ENCODE data around the gene LRBA.
"Not testable (repeated sequence)": the region's sequence is repeated elsewhere in the genome, so short reads cannot be mapped to it uniquely, and the experiment has no call there.

Gene LRBA

GRCh38 chr4:150570862-150571261 lies 444.2 kb downstream of the LRBA start:
- no peak for FAIRE-seq
- no peak for DNase-seq (ENCODE audit: insufficient read length)
- TF ChIP-seq TAF1 (IDR thresholded peaks at IDR 0.05; ENCODE audit: borderline replicate concordance, low read depth, low read length) (no peak), POLR2AphosphoS5 (IDR thresholded peaks at IDR 0.05; ENCODE audit: low read depth, low read length) (no peak), POLR2A (IDR thresholded peaks at IDR 0.05; ENCODE audit: low read depth, low read length) (no peak)

GRCh38 chr4:150569998-150570535 lies 445.0 kb downstream of the LRBA start:
- TF ChIP-seq POLR2AphosphoS5 (IDR thresholded peaks at IDR 0.05; ENCODE audit: low read depth, low read length) (no peak), TAF1 (IDR thresholded peaks at IDR 0.05; ENCODE audit: borderline replicate concordance, low read depth, low read length) (no peak), POLR2A (IDR thresholded peaks at IDR 0.05; ENCODE audit: low read depth, low read length) (no peak)
- no peak for DNase-seq (ENCODE audit: insufficient read length)
- no peak for FAIRE-seq

GRCh38 chr4:150569384-150569987 lies 445.6 kb downstream of the LRBA start:
- FAIRE-seq (no peak), DNase-seq (ENCODE audit: insufficient read length) (no peak)
- TF ChIP-seq POLR2A (IDR thresholded peaks at IDR 0.05; ENCODE audit: low read depth, low read length) (no peak), POLR2AphosphoS5 (IDR thresholded peaks at IDR 0.05; ENCODE audit: low read depth, low read length) (no peak), TAF1 (IDR thresholded peaks at IDR 0.05; ENCODE audit: borderline replicate concordance, low read depth, low read length) (no peak)

GRCh38 chr4:150567070-150567469 lies 448.0 kb downstream of the LRBA start:
- no peak for DNase-seq (ENCODE audit: insufficient read length)
- FAIRE-seq = no peak

GRCh38 chr4:150564967-150565366 lies 450.1 kb downstream of the LRBA start:
- FAIRE-seq = not testable (repeated sequence)

More at GRCh38 chr4:150567070-150567469, 448.0 kb downstream of the LRBA start:
- TF ChIP-seq TAF1 (IDR thresholded peaks at IDR 0.05; ENCODE audit: borderline replicate concordance, low read depth, low read length) (no peak), POLR2A (IDR thresholded peaks at IDR 0.05; ENCODE audit: low read depth, low read length) (no peak), POLR2AphosphoS5 (IDR thresholded peaks at IDR 0.05; ENCODE audit: low read depth, low read length) (no peak)

GRCh38 chr4:150562751-150563150 lies 452.3 kb downstream of the LRBA start:
- no peak for TF ChIP-seq POLR2AphosphoS5 (IDR thresholded peaks at IDR 0.05; ENCODE audit: low read depth, low read length)
- TF ChIP-seq TAF1 (IDR thresholded peaks at IDR 0.05; ENCODE audit: borderline replicate concordance, low read depth, low read length) = no peak
- TF ChIP-seq POLR2A (IDR thresholded peaks at IDR 0.05; ENCODE audit: low read depth, low read length) = no peak
- DNase-seq (ENCODE audit: insufficient read length) (no peak), FAIRE-seq (no peak)

More at GRCh38 chr4:150564967-150565366, 450.1 kb downstream of the LRBA start:
- not testable (repeated sequence) for DNase-seq (ENCODE audit: insufficient read length)

GRCh38 chr4:150562250-150562649 lies 452.8 kb downstream of the LRBA start:
- FAIRE-seq = peak; percentile 27
- TF ChIP-seq TAF1 (IDR thresholded peaks at IDR 0.05; ENCODE audit: borderline replicate concordance, low read depth, low read length) = no peak
- TF ChIP-seq POLR2A (IDR thresholded peaks at IDR 0.05; ENCODE audit: low read depth, low read length) = no peak
- no peak for TF ChIP-seq POLR2AphosphoS5 (IDR thresholded peaks at IDR 0.05; ENCODE audit: low read depth, low read length)
- DNase-seq (ENCODE audit: insufficient read length) = no peak

- no peak for FAIRE-seq
- no peak for TF ChIP-seq TAF1 (IDR thresholded peaks at IDR 0.05; ENCODE audit: borderline replicate concordance, low read depth, low read length)
- TF ChIP-seq POLR2AphosphoS5 (IDR thresholded peaks at IDR 0.05; ENCODE audit: low read depth, low read length) = no peak
- no peak for TF ChIP-seq POLR2A (IDR thresholded peaks at IDR 0.05; ENCODE audit: low read depth, low read length)
- no peak for DNase-seq (ENCODE audit: insufficient read length)
These were observed 453.8 kb downstream of the LRBA start for GRCh38 chr4:150561143-150561737.

- DNase-seq (ENCODE audit: insufficient read length); FAIRE-seq: not testable (repeated sequence)
These were observed 457.3 kb downstream of the LRBA start for GRCh38 chr4:150557811-150558210.

GRCh38 chr4:150547154-150547838 lies 467.8 kb downstream of the LRBA start:
- FAIRE-seq (no peak), DNase-seq (ENCODE audit: insufficient read length) (no peak)
- TF ChIP-seq TAF1 (IDR thresholded peaks at IDR 0.05; ENCODE audit: borderline replicate concordance, low read depth, low read length) (no peak), POLR2AphosphoS5 (IDR thresholded peaks at IDR 0.05; ENCODE audit: low read depth, low read length) (no peak), POLR2A (IDR thresholded peaks at IDR 0.05; ENCODE audit: low read depth, low read length) (no peak)

GRCh38 chr4:150546286-150546685 lies 468.8 kb downstream of the LRBA start:
- no peak for DNase-seq (ENCODE audit: insufficient read length)

GRCh38 chr4:150543042-150543441 lies 472.0 kb downstream of the LRBA start:
- no peak for DNase-seq (ENCODE audit: insufficient read length)
- FAIRE-seq = peak; percentile 58
- TF ChIP-seq POLR2AphosphoS5 (IDR thresholded peaks at IDR 0.05; ENCODE audit: low read depth, low read length) = no peak
- no peak for TF ChIP-seq TAF1 (IDR thresholded peaks at IDR 0.05; ENCODE audit: borderline replicate concordance, low read depth, low read length)
- TF ChIP-seq POLR2A (IDR thresholded peaks at IDR 0.05; ENCODE audit: low read depth, low read length) = no peak

More at GRCh38 chr4:150546286-150546685, 468.8 kb downstream of the LRBA start:
- FAIRE-seq = no peak
- TF ChIP-seq POLR2AphosphoS5 (IDR thresholded peaks at IDR 0.05; ENCODE audit: low read depth, low read length) (no peak), POLR2A (IDR thresholded peaks at IDR 0.05; ENCODE audit: low read depth, low read length) (no peak), TAF1 (IDR thresholded peaks at IDR 0.05; ENCODE audit: borderline replicate concordance, low read depth, low read length) (no peak)

Data from GM12892 (cell line).